ENCODE results near the gene PTGS1.
"Not testable (repeated sequence)": the region's sequence is repeated elsewhere in the genome, so short reads cannot be mapped to it uniquely, and the experiment has no call there.

PTGS1 gene
- total RNA-seq, result 0 reads per million in 3 experiments

DNA sequence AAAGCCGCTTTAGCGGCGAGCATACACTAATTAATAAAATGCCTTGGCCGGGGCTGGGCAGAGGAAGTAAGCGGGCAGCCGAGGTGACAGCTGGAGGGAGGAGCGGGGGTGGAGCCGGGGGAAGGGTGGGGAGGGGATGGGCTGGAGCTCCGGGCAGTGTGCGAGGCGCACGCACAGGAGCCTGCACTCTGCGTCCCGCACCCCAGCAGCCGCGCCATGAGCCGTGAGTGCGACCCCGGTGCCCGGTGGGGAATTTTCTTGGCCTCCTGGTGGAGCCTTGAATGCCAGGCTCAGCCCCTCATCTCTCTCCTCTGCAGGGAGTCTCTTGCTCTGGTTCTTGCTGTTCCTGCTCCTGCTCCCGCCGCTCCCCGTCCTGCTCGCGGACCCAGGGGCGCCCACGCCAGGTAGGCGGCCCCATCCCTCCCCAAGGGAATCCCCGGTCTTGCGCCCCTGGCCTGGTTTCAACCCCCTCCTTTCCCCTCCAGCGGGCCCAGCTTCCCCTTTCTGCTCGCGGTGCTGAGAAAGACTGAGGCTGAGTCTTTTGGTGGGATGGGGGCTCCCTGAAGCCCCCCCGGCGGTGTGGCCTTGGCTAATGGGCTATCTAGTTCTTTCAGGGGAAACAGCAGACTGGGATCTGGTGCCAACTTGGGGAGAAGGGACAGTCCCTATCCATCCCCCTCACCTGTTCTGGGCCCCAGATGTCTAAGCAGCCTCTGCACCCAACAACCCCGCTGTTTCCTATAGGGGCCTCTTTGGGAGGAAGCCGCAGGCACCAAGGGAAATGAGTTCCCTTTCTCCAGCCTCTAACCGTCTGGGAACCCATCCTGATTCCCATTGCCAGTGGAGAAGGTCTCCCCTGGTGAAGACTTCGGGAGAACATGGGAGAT is at the start of gene PTGS1:
PTGS1 (plus strand) TSS at position 156 of the 887 bp plus-strand sequence; CDS start at position 217, 61 bp downstream.
- DNase-seq, result no peak

DNA sequence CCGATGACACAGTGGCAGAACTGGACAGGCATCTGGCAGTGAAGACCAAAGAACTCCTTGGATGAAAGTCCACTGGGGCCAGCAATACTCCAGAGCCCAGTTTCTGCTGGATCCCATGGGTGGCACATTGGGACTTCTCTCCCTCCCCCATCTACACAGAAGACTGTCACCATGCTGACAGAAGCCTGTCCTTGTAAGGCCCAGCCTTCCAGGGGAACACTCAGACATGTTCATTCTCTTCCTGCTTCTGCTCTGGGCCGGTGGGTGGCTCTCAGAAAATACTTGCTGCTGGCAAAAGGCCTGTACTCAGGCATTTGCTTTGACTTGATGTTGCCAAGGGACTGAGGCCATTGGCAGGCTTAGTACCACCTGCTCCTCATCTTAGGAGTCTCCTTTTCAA is 48.3 kb upstream of the PTGS1 start:
- DNase-seq, result no peak

DNA sequence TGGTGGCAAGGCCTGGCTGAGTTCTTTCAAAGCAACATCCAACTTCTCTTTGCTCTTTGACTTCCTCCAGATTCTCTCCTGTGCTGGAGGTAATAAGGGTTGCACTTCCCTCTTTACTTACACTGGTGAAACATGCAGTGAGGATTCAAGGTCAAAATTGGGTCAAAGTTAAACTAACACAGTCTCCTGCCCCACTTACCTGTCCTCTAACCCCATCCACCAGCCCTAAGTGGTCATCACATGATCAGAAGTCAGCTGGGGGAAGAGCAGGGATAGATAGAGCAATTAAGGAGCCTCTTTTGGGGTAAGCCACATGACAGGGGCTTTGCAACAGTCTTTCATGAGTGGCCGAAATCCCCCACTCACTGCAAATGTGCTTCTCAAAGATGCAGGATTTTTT is 46.2 kb upstream of the PTGS1 start:
- not testable (repeated sequence) for DNase-seq

DNA sequence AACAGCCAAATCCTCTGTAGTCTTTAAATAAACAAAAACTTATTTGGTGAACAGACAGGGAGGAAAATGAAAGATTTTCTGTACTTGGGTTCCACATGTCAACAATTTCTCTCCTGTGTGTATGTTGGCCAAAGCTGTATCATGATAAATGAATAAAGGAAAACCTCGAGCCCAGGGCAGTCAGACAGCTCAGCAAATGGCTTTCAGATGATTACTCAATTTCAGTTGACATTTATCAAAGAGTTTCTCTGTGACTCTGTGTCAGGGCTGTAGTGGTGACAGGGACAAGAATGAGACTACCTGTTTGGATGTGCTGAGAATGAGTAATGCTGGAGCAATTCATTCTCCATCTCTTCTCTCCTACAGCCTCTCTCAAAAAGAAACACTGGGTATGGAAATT is 45.7 kb upstream of the PTGS1 start:
- no peak for DNase-seq

DNA sequence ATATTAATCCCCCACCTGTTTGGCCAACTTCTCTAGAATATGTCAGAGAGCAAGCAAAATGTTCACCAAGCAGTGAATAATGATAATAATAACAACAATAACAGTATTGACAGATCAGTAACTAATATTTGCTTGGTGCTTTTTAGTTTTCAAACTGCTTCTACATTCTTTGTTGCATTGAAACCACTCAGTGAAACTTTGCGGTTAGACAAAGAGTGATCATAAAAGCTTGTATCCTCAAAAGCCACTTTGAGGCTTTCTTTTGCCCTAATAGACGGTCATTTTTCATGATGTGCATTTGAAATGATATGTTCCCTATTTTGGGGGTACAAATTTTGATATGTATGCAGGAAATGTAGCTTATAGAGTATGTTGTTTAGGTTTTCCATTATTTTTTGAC is 43.6 kb upstream of the PTGS1 start:
- DNase-seq, result no peak

DNA sequence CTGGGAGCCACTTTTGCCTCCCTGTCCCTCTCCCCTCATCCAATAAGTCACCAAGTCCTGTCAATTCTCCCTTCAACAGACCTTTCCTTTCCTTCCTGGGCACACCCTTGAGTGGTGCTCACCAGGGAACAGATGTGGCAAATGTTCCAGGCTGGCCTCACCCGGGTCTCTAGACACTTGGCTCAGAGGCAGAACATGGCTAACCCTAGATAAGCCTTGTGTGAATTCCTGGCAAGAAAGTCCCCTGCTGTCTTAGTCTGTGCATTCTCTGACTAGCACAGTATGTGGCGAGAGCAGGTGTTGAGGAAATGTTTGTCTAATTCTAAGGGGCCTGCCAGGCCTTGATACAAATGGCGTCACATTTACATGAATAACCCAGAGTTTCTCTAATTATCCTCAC is 41.2 kb upstream of the PTGS1 start:
- DNase-seq, result no peak

DNA sequence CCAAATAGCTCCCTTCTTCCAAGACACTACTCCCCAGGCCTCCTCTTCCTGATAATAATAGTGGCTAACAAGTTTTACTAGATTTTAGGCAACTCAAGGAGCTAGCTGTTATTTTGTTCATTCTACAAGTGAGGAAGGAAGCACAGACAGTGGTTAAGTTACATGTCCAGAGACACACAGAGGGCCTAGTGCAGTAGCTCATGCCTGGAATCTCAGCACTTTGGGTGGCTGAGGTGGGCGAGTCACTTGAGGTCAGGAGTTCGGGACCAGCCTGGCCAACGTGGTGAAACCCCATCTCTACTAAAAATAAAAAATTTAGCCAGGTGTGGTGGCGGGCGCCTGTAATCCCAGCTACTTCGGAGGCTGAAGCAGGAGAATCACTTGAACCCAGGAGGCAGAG is 40.4 kb upstream of the PTGS1 start:
- not testable (repeated sequence) for DNase-seq

DNA sequence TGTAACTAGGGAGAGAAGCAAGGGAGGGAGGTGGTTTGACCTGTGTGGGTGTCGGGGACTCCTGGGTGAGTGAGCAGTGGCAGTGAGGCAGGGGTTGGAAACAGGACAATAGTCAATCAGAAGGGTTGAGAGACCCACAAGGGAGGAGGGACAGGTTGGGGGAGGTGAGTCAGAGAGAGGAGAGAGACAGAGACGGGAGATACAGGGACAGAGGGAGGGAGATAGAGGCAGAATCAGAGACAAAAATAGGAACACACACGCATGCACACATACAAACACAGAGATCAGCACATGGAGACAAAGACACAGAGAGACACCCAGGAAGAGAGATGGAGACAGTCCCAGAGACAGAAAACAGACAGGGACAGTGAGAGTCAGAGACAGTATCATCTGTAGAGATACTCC is 39.3 kb upstream of the PTGS1 start:
- no peak for DNase-seq

DNA sequence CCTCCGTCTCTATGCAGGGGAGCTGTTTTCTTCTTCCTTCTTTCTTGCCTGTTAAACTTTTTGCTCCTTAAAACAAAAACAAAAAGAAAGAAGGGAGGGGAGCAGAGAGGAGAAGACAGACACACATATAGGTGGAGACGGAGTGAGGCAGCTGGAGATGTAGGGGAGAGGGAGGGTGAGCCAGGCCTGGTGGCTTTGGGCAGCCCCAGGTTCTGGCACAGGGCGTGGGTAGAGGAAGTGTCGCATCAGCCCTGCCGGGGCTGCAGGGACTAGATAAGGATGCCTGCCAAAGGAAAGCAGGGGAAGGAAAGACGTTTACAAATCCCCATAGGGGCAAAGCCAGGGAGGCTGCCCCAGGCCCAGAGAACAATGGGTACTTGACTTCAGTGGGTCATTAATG is 38.7 kb upstream of the PTGS1 start:
- no peak for DNase-seq

DNA sequence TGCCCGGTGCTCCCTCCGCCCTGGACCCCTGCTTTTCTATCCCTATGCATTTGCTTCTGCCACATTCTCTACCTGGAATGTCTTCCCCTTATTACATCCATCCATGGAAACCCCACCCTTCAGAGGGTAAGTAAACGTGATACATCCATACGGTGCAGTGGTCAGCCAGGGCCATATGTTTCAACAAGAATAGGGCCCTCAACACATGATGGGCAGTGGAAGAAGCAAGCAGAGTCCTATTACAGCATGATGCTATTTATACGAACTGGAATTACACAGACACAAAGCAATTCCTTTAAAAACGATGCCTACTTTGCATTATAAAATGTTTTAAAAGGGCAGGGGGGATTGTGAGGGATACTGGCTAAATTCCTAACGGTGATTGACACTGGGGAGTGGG is 38.2 kb upstream of the PTGS1 start:
- DNase-seq, result no peak

DNA sequence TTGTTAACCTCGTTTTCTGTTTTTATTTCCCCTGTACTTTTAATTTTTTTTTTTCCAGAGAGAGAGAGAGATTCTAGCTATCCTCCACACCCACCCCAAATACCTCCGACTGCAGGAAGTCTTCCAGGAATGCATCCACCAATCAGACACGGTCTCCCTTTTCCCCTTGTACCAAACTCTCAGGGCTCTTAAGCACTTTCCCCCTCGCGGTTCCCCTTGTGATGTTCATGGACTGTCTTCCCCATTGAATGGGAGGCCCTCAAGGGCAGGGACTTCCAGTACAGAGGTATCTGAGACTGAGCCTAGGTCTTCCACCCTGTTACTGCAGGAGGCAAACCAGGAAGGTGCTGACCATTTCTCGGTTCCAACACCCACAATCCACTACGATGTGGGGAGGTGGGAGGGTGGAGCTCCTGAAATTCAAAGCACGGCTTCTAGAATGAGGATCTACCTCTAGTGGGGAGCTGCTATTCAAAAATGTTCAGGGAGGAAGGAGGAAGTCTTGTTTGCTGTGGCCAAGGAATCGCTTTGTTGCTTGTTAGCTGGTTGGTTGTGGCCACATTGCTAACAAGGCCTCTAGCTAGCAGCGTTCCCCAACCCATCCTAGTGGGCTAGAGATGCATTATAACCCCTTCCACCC is 37.5 kb upstream of the PTGS1 start:
- no peak for DNase-seq

DNA sequence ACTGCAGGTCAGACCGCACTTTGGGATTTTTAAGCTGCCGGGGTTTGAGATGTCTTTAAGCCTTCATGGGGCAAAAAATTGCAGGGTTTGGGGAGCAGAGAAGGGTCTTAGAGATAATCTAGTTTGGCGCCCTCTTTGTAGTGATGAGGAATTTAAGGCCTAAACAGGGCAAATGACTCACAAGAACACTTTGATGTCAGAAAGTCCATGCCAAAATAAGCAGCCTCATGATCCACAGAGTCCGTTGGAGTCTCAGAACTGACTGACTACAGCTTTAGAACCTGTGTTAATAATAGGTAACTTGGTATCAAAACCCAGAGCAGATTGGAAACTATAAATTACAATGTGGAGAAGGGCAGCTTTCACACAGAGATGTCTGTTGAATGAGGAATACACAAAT is 35.9 kb upstream of the PTGS1 start:
- DNase-seq, result no peak

DNA sequence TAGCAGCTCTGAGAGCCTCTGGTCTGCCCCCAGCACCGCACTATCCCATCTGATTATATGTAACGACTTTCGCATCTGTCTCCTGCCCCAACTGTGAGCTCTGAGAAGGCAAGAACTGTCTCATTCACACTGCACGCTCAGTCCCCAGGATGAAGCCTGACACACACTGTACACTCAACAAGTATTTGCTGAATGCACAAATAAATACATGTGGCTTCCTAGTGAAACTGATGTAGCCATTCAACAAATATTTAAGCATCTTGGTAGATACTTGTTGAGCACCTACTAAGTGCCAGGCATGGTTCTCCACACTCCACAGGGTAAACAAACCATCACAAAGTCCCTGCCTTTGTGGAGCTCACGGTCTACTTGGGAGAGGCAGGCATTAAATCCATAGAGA is 34.6 kb upstream of the PTGS1 start:
- DNase-seq, result no peak

DNA sequence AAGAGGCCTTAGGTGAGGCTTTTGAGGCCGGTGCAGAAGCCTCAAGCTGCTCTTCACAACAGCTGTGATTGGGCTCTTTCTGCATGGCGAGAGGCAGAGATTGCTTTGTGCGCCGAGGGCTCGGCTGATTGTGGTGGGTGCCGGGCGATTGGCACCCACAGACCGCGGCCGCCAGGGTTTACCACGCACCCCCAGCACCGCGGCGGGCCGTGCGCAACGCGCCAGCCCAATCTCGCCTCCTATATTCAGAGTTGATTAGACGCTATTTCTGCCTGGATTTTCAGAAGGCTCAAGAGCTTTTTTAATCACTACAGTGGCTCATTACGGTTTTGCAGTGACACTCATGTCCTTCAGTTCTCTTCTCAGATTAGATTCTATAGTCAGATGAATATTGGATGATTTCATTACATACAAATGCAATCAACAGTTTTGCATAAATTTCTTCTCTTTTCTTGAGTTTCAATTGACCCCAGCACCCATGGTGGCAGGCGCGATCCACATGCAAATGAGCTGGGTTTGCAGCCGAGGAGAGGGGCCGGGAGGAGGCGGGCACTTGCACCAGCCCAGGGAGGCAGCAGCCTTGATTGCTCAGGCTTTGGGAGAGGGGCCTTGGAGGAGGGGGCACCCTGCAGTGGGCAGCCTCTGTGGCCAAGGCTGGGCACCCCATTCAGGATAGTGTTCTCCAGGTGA is 33.8 kb upstream of the PTGS1 start:
- DNase-seq, result no peak

DNA sequence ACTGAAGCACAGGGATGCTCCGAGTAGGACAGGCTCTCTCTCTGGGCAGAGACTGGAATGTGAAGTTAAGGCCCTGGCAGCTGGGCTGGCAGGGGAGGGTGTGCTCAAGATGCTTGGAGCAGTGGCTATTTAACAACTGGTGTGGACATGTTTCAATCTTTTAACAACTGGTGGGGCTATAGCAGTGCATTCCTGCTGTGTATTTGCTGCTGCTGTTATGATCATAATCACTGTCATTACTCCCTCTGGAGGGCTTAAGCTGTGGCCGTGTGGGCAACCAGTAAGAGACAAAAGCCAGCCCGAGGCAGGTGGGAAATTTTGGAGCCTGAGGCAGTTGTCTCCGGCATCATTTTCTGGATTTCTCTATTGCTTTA is 33.3 kb upstream of the PTGS1 start:
- DNase-seq, result no peak

DNA sequence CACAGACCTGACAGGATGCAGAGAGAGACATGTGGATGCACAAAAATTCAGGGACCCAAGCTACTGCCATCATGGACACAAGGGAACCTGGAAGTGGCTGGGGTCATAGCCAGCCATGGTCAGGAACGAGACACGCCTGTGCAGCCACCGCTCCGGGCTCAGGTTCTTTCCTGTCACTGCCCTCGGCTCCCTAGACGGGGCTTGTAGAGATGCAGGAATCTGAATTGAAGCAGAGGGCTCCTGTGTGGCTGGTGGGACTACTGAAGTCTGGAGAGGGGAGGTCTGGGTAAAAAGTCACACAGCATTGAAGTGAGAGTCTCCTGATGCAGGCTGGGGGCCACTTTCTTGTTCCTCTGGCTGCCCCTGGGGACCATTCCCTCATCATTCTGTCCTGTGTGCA is 32.3 kb upstream of the PTGS1 start:
- DNase-seq, result no peak

DNA sequence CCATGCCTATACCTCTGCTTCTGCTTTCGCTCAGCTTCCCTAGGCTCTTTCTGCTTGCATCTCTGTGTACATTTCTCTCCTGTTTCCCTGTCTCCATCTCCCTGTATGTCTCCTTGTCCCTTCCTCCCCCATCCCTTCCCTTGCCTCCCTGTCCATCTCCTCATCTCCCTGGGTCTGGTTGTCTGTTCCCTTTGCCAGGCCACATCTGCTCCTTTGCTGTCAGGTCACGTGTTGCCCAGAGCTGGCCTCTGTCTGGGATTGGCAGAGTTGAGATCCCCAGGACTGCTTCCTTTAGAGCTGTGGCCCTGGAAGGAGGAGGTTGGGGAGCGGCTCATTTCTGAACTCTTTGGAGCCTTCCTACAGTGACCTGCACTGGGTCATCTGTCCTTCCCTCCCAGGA is 31.8 kb upstream of the PTGS1 start:
- no peak for DNase-seq

DNA sequence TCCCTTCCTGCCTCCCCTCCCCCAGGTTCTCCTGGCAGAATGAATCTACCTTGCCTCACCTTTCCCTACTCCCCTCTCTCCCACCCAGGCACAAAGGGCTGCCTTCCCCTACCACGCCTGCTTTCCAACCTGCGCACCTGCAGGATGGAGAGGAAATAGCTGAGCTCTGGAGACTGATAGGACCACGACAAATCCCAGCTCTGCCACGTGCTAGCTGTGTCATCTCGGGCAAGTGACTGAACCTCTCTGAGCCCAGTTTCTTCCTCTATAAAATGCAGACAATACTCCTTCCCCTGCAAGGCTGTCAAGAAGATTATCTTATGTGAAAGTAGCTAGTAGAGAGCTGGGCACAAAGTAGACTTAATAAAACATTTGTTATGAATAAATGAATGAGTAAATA is 31.2 kb upstream of the PTGS1 start:
- no peak for DNase-seq

DNA sequence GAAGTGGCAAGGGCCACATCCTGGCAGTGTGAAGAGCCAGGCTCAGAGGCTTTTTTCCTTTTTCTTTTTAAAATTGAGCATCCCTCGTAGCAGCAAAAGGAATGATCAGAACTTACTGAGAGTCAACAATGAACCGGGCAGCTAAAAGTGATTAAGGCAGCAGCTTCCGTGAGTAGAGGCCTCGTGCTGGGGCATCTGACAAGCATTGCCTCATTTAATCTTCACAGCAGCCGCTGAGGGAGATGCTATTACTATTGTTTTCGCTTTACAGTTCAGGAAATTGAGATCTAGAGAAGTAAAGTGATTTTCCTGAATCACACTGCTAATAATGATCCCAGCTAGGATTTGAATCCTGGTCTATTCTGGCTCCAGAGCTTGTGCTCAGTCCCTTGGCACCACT is 30.7 kb upstream of the PTGS1 start:
- no peak for DNase-seq

DNA sequence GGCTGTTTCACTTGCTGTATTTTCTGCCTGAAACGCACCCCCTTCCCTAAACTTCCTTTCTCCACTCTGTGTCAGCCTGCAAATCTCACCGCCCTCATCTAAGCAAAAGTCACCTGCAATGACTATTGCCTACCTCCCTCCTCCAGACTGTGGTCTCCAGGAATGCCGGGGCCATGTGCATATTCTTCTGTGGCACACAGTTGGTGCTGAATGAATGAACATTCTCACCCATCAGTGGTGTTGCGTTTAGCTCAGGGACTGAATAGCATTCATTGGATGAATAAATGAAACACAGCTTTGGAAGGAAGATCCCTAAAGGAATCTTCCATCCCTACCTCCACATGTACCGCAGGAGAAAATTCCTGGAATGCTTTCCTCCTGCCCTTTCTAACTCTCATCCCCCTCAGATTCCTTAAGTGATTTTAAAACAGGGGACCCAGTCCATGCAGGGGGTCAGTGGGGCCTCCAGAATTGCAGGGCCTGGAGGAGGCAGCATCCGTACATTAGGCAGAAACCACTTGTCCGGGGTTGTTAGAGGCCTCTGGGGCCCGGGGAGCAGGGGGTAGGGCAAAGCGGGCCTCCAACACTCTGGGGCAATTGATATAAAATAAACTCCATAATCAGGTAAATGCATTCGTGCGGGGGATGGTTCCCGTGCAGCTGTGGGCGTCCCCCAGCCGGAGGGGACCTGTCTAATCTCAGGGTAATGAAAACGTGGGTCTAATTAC is 28.3 kb upstream of the PTGS1 start:
- DNase-seq, result no peak

DNA sequence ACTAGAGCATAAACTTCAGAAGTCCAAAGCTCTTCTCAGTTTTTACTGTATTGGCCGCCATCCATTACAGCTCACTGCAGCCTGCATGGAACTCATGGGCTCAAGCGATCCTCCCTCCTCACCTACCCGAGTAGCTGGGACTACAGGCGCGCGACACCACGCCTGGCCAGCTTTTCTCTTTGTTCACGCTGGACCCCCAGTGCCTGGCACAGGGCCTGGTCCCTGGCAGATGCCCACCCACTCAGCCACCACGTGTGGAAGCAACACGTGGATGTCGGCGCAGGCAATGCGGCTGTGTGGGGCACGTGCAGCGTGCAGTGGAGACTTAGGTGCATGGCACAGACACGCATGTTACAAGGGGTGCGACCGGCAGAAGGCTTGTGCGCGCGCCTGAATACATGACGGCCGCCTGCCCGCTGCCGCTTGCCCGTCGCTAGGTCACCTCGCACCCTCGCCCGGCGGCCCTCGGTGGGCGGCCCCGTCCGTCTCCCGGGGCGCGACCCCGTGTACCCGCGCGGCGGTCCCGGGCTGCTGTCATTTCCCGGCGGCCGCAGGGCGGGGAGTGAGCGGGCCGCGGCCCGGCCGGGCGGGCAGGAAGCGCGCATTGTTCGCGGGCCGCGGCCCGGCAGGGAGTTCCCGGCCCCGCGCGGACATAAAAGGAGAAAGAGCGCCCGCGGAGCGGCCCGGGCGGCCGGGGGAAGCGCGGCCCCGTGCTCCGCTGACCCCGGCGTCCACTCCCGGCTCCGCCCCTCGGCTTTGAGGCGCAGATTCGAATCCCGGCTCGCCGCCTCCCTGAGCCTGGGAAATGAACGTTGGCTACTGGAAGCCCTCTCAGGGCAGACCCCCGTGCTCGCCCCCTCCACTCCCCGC is 24.1 kb upstream of the PTGS1 start:
- no peak for DNase-seq

All from central memory CD4-positive, alpha-beta T cell (primary cell).